Measurements from ENCODE around the gene KAT6B. TPM values are rescaled to one million over a fixed set of nuclear protein-coding genes. Genes with fewer than 3 reads are reported as not detected.

The KAT6B gene
- total RNA-seq, 1 donor from 2014 or later: 41.1 TPM

- no peak for DNase-seq (ENCODE audit: low spot score in 2 of 2)
- no peaks in the 10 kb centered on the region for H3K36me3 ChIP-seq
- H3K4me3 ChIP-seq: no peak overlapping the region
- H3K27me3 ChIP-seq: no peaks in the 10 kb centered on the region
- intact Hi-C loops (cut with DNase I): no loop called here
- TF ChIP-seq, protein P1, sequence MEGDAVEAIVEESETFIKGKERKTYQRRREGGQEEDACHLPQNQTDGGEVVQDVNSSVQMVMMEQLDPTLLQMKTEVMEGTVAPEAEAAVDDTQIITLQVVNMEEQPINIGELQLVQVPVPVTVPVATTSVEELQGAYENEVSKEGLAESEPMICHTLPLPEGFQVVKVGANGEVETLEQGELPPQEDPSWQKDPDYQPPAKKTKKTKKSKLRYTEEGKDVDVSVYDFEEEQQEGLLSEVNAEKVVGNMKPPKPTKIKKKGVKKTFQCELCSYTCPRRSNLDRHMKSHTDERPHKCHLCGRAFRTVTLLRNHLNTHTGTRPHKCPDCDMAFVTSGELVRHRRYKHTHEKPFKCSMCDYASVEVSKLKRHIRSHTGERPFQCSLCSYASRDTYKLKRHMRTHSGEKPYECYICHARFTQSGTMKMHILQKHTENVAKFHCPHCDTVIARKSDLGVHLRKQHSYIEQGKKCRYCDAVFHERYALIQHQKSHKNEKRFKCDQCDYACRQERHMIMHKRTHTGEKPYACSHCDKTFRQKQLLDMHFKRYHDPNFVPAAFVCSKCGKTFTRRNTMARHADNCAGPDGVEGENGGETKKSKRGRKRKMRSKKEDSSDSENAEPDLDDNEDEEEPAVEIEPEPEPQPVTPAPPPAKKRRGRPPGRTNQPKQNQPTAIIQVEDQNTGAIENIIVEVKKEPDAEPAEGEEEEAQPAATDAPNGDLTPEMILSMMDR (IDR thresholded peaks at IDR 0.05): no peak
- no peaks in the 10 kb centered on the region for H3K9me3 ChIP-seq
- H3K4me1 ChIP-seq: peaks cover 14 to 25% of the 10 kb centered on the region in 2 donors
- H3K27ac ChIP-seq: peak overlapping the region; percentile 72 to 91
Measured at GRCh38 chr10:74821501-74821900, 4.9 kb upstream of the KAT6B start.

DNA sequence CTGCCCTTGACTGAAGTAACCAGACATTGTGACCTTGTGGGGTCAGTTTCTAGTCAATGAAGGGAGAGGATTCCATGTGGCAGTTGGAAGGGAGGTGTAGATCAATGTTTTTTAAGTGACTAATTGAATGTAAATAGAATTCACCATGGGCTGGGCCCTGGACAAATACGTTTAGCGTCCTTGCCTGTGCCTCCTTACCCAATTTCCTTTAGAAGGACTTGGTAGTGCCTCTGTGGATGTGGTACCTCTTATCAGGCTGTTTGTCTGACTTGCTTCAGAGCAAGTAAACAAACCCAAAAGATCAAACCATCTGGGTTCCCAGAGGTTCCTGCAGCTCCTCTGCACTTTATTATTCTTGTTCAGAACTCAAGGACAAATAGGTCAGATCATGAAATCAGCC is 4.3 kb upstream of the KAT6B start:
- H3K27ac ChIP-seq: peak overlapping the region; percentile 72 to 91
- H3K36me3 ChIP-seq: no peaks in the 10 kb centered on the region
- no peak overlapping the region for H3K4me3 ChIP-seq
- peaks cover 14 to 26% of the 10 kb centered on the region in 2 donors for H3K4me1 ChIP-seq
- intact Hi-C loops (cut with DNase I): no loop called here
- H3K27me3 ChIP-seq: no peaks in the 10 kb centered on the region
- TF ChIP-seq, protein P1 (IDR thresholded peaks at IDR 0.05): no peak
- DNase-seq (ENCODE audit: low spot score in 2 of 2): no peak
- H3K9me3 ChIP-seq: no peaks in the 10 kb centered on the region

DNA sequence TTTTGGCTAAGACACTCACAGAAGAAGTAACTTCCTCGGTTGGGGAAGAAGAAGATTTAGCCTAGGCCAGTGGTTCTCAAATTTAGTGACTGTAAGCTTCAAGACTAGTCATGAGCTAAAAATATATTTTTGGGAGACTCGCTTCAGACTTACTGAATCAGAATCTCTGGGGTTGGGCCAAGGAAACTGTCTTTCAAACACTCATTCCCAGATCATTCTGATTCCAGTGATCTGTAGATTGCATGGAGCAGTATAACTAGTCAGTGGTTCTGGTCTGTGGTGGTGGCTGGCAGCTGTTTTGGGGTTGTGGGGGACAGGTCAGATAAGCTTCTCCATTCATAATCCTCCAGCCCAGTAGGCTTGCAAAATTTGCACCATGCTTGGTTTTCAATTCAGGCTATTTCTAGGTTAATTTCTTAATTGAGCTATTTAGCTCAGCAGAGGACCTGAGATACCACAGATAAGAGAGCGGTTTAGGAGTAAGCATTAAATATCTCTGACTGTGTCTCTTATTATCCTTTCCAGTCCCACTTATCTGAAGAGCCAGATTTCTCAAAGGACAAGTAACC is 3.8 kb upstream of the KAT6B start:
- Histone ChIP-seq H3K4me3 (no peak overlapping the region), H3K27me3 (no peaks in the 10 kb centered on the region), H3K36me3 (no peaks in the 10 kb centered on the region), H3K9me3 (no peaks in the 10 kb centered on the region), H3K4me1 (peaks cover 14 to 31% of the 10 kb centered on the region in 2 donors), H3K27ac (peak overlapping the region; percentile 72 to 91)
- intact Hi-C loops (cut with DNase I): no loop called here
- TF ChIP-seq, protein P1 (IDR thresholded peaks at IDR 0.05): no peak
- DNase-seq (ENCODE audit: low spot score in 2 of 2): peak in 1 of 2 donors; percentile 73

DNA sequence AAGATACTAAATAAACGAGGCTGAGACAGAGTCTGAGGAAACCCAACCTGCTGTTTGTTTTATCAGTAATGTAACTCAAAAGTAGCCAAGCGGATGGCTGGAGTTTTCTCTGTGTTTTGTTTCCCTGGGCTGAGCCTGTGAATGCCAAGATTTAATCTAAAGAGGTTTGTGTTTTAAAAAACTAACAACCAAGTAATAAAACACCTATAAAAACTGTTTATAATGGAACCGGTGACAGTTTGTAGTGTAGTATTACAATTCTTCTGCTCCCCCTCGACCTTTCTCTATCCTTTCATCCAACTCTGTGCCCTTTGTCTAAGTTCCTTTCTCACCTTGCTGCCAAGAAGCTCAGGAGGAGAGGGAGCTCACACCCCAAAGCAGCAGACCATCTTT is 2.6 kb upstream of the KAT6B start:
- no peaks in the 10 kb centered on the region for H3K9me3 ChIP-seq
- no peaks in the 10 kb centered on the region for H3K27me3 ChIP-seq
- intact Hi-C loops (cut with DNase I): loop anchor here (2.0 kb wide), 2 partner anchors 101 to 411 kb away; partner anchors contain the start of gene COMTD1
- H3K4me3 ChIP-seq: peak overlapping the region in 1 of 2 donors; percentile 93
- peaks cover 14 to 36% of the 10 kb centered on the region in 2 donors for H3K4me1 ChIP-seq
- TF ChIP-seq, protein P1 (IDR thresholded peaks at IDR 0.05): no peak
- H3K36me3 ChIP-seq: no peaks in the 10 kb centered on the region
- no peak for DNase-seq (ENCODE audit: low spot score in 2 of 2)
- peak overlapping the region; percentile 91 for H3K27ac ChIP-seq

DNA sequence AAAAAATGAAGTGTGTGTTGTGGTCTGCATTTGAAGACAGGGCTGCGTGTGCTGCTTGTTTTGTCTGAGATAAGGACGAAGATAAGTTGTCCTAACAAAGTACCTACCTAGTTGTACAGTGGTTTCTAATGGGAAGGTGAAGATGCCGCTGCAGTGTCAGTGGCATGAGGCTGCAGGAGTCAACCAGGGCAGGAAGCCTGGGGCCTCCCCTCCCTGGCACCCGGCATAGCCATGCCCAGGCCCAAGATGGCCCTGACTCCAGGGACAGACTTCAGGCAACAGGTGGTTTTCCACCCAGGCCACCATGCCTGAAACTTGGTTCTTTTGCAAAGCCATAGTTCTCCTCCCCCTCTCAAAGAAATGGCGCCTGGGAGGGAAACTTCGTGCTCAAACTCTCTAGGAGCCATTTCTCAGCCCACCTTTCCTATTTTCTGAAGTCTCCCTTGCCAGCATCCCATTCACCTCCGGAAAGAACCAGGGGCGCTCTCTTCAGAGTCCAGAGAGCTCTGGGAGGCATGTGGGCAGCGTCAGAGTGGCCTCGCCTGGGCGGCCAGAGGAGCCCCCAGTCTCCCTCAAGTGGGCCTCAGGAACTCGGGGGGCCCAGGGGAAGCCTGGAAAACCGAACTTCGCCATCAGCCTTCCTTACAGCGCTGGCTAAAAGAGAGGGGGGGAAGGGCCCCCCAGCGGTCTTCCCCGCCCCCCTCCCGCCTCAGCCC is 2.1 kb upstream of the KAT6B start:
- H3K4me3 ChIP-seq: peak overlapping the region; percentile 93 to 95
- intact Hi-C loops (cut with DNase I): loop anchor here (2.0 kb wide), 2 partner anchors 100 to 410 kb away; partner anchors contain the start of gene COMTD1
- no peaks in the 10 kb centered on the region for H3K36me3 ChIP-seq
- DNase-seq (ENCODE audit: low spot score in 2 of 2): no peak
- TF ChIP-seq, protein P1 (IDR thresholded peaks at IDR 0.05): no peak
- H3K27me3 ChIP-seq: no peaks in the 10 kb centered on the region
- peaks cover 14 to 36% of the 10 kb centered on the region in 2 donors for H3K4me1 ChIP-seq
- H3K9me3 ChIP-seq: no peaks in the 10 kb centered on the region
- H3K27ac ChIP-seq: peak overlapping the region; percentile 91
